ENCODE results near the gene DEFB124.

DNA sequence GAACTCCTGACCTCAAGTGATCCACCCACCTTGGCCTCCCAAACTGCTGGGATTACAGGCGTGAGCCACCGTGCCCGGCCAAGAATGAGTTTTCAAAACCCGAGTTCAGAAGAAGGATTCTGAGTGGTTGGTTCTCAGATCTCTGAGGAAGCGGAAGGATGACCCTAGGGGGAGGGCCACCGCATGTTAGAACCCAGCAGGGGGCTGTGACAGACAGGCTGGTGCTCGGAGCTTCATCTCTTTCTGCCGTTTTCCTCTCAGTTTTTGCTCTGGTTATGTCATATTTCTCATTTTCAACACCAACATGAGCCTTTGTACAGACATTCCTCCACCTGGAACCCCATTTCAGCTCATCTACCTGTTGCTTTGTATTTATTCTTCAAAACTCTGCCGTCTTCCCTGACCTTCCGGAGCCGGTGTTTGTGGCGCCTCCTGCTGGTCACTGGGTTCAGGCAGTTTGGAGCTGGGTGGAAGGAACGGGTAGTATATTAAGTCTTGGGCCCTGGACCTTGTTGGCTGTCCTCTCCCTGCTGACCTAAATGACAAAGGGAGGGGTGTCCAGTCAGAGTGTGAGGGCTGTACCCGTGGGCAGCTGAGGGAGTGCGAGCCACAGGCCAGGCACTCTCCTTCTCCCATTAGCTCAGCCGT, 34.8 kb downstream of the DEFB124 start, which contains the start of gene DEFB123:
- TF ChIP-seq, protein P1, sequence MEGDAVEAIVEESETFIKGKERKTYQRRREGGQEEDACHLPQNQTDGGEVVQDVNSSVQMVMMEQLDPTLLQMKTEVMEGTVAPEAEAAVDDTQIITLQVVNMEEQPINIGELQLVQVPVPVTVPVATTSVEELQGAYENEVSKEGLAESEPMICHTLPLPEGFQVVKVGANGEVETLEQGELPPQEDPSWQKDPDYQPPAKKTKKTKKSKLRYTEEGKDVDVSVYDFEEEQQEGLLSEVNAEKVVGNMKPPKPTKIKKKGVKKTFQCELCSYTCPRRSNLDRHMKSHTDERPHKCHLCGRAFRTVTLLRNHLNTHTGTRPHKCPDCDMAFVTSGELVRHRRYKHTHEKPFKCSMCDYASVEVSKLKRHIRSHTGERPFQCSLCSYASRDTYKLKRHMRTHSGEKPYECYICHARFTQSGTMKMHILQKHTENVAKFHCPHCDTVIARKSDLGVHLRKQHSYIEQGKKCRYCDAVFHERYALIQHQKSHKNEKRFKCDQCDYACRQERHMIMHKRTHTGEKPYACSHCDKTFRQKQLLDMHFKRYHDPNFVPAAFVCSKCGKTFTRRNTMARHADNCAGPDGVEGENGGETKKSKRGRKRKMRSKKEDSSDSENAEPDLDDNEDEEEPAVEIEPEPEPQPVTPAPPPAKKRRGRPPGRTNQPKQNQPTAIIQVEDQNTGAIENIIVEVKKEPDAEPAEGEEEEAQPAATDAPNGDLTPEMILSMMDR (IDR thresholded peaks at IDR 0.05; ENCODE audit: low read depth, low read length) = peak; percentile 37
- no peak for TF ChIP-seq EZH2phosphoT487 (IDR thresholded peaks at IDR 0.05; ENCODE audit: low read depth)
